SW480 (cell line): Measurements from ENCODE around the gene VDAC1.
"Not testable (repeated sequence)": the region's sequence is repeated elsewhere in the genome, so short reads cannot be mapped to it uniquely, and the experiment has no call there.

ENCODE experiments used
- DNase-seq: peaks from one replicate; pipeline ENCODE4 v3.0.0-alpha.2; 2016; ENCODE audit warnings: low spot score

VDAC1 gene

DNA sequence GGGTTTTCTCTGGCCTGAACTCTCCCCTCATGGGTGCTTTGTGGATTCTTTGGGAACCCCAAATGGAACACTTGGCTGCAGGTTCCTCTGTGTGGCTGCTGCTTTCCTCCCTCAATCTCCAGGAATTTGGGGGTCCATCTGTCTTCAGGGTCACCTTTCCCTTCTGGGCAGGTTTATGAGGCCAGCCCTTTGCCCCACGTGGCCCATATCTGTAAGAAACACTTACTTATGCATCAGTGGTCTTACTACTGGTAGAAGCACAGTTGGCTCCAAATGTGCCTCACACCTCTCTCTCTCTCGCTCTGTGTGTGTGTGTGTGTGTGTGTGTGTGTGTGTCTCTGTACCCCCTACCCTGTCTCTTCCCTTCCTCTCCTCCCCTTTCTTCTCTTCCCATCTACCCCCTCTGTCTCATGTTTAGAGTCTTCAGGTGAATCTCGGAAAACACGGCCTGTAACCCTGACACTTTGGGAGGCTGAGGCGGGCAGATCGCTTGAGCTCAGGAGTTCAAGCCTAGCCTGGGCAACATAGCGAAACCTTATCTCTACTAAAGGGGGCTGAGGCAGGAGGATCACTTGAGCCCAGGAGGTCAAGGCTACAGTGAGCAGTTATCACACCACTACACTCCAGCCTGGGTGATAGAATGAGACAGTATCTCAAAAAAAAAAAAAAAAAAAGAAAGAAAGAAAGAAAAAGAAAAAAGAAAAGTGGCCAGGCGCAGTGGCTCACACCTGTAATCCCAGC is 63.1 kb downstream of the VDAC1 start:
- DNase-seq, result no peak

DNA sequence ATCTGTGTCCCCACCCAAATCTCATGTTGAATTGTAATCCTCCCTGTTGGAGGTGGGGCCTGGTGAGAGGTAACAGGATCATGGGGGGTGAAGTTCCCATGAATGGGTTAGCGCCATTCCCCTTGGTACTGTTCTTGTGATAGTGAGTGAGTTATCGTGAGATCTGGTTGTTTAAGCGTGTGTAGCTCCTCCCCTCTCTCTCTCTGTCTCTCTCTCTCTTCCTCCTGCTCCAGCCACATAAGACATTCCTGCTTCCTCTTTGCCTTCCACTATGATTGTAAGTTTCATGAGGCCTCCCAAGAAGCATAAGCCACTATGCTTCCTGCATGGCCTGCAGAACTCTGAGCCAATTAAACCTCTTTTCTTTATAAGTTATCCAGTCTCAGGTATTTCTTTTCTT is 65.1 kb downstream of the VDAC1 start:
- no peak for DNase-seq

DNA sequence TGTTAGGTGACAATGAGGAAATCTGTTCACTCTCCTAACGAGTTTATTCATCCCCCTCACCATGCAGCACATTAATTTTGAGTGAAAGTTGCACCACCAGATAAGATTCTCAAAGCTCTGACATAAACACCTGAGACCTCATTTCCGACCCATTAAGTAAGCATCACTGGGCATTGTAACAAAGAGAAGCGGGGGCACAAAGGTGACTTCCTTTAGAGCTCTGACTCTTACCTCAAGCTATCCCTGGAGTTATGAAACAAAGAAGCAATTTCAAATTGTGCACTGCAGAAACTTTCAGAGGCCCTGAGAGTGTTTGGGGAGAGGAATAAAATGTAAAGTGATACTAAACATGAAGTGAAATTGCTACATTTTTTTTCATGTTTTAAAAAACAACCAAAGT is 65.8 kb downstream of the VDAC1 start:
- no peak for DNase-seq

DNA sequence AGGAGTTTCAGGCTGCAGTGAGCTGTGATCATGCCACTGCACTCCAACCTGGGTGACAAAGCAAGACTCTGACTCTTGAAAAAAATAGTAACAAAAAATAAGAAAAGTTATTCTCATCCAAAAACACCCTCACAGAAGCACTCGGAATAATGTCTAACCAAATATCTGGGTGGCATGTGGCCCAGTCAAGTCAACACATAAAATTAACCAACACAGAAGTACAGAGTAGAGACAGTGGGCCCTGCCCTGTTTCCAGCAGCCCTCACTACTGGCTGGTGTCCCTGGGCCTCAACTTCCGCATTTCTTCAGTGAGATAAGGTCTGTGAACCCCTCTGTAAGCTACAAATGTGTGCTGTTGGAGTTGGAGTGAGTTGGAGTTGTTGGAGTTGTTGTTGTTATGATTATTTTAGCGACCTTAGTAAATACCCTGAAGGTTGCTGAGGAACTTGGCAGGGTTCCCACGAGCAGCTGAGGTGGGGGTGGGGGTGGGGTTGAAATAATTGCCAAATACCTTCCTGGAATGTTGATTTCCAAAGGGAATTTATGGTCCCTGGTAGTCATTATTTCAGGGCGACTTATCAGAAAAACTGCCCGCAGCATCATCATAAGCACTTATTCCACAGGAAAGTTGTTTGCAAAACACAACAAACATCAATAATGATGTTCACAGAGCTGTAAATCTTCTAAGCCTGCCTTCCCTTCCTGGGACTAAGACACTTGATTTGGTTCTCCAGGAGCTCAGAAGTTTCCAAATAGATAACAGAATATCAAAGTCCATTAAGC is 66.5 kb downstream of the VDAC1 start:
- DNase-seq, result no peak

DNA sequence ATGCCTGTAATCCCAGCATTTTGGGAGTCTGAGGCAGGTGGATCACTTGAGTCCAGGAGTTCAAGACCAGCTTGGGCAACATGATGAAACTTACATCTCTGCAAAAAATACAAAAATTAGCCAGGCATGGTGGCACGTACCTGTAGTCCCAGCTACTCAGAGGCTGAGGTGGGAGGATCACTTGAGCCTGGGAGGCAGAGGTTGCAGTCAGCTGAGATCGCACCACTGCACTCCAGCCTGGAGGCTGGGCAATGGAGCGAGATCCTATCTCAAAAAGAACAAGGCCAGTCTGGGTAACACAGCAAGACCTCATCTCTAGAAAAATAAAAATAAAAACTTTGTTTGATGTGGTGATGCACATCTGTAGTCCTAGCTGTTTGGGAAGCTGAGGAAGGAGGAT is 67.1 kb downstream of the VDAC1 start:
- DNase-seq, result not testable (repeated sequence)

DNA sequence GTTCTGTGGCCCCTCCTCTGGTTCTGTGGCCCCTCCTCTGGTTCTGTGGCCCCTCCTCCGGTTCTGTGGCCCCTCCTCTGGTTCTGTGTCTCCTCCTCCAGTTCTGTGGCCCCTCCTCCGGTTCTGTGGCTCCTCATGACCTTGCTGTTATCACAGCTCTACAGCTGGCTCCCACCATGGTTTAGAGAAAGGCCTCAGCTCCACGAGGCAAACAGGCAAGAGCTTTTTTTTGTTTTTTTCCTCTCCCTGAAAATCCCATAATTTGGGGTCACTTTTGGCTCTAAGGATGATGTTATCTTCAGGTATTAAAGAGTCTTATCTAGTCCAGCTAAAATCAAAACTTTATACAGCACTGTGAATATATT is 68.1 kb downstream of the VDAC1 start:
- no peak for DNase-seq

DNA sequence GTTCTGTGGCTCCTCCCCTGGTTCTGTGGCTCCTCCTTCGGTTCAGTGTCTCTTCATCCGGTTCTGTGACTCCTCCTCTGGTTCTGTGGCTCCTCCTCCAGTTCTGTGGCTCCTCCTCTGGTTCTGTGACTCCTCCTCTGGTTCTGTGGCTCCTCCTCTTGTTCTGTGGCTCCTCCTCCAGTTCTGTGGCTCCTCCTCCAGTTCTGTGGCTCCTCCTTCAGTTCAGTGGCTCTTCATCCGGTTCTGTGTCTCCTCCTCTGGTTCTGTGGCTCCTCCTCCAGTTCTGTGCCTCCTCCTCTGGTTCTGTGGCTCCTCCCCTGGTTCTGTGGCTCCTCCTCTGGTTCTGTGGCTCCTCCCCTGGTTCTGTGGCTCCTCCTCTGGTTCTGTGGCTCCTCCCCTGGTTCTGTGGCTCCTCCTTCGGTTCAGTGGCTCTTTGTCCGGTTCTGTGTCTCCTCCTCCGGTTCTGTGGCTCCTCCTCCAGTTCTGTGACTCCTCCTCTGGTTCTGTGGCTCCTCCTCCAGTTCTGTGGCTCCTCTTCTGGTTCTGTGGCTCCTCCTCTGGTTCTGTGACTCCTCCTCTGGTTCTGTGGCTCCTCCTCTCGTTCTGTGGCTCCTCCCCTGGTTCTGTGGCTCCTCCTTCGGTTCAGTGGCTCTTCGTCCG is 68.7 kb downstream of the VDAC1 start:
- DNase-seq, result not testable (repeated sequence)

DNA sequence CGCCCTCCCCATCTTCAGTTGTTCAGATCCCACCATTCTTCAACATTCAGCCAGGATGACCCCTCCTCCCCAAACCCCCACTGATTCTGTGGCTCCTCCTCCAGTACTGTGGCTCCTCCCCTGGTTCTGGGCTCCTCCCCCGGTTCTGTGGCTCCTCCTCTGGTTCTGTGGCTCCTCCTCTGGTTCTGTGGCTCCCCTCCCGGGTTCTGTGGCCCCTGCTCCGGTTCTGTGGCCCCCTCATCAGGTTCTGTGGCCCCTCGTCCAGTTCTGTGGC is 69.2 kb downstream of the VDAC1 start:
- no peak for DNase-seq

DNA sequence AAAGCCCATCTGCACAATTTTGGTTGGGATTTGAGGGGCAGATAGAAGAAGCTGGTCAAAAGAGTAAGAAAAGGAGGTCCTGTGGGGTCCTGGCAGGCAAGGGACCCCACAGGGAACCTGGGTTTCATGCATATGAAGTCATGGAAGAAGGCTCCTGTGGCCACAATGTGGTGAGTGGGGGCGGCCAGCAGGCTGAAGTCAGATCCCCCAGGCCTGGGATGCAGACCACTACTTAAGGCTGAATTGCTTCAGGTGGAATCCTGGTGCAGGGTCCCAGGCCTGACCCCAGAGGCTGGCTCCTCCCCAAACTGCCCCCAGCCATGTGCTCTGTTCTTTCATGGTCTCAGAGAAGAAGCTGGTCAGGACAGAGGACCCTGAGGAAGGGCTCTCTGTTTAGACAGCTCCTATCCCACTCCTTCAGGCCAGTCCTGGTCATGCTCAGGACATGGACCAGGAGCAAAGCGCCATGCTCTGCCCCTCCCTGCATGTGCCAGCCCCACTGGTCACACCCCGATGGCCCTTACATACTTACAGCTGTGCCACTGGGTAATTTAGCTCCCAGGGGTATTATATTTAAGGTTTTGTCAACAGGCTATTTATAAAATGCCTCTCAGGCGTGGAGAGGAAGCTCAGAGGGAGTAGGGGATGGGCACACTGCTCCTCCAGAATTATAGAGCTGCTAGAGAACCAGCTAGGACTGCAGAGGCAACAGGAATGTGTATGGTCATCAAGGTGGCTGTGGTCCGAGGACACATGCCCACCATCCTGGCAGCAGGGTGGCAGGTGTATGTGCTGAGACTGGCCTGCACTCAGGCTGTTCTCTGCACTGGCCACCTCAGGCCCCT is 69.7 kb downstream of the VDAC1 start:
- no peak for DNase-seq

DNA sequence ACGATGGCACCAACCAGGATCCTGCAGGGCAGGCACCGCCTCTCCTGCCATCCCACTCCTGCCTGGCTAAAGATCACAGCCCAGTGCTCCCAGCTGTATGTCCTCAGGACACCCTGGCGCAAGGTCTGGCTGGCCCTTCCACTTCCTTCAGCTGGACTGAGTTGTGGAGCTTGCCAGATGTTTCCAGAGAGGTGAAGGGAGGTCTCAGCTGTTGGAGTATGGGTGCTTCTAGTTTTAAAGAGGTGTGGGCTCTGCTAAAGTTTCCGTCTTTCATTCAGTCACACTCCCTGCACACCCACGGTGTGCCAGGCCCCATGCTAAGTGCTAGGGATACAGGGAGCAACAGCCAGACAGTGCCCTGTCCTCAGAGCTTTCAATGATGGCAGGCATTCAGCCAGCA is 70.5 kb downstream of the VDAC1 start:
- no peak for DNase-seq

DNA sequence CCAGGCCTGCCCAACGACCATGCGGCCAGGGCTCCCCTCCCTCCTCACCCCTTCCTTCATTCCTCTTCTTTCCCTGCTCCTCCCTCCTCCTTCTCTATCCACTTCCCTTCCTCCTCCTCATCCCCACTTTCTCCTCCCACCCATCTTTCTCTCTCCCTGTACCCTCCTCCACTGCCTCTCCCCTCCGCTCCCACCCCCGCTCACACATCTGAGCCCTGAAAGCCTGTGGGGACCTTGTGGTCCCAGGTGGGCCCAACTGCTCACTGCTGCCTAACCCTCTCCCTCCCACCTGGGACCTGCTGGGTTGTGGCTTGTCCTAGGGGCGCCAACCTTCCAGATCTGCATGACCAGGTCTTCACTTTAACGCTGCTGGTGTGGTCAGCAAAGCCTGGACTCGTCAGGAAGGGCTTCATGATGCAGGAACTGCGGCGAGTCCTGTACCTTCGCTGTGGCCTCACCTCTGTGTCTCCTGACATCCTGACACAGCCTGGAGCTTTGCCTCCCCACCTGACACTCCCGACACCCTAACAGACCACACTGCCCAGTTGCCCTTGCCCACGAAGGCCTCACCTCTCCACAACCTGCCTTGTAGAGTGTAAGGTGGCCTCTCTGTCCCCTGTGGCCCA is 71.0 kb downstream of the VDAC1 start:
- no peak for DNase-seq

DNA sequence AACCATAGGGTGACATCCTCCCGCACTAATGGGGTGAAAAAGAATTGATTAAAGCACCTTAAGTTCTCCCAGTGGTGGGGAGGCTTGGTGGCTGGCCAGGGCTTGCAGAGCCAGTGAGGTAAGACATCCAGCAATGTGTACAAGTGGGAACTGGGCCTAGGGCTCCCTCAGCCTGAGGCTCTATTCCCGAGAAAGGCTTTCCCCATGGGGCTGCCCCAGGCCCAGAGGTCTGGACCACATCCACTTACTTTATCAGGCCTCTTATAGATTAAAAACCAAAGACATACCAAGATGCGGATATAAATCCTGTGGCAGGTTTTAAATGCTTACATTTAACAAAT is 71.6 kb downstream of the VDAC1 start:
- no peak for DNase-seq

DNA sequence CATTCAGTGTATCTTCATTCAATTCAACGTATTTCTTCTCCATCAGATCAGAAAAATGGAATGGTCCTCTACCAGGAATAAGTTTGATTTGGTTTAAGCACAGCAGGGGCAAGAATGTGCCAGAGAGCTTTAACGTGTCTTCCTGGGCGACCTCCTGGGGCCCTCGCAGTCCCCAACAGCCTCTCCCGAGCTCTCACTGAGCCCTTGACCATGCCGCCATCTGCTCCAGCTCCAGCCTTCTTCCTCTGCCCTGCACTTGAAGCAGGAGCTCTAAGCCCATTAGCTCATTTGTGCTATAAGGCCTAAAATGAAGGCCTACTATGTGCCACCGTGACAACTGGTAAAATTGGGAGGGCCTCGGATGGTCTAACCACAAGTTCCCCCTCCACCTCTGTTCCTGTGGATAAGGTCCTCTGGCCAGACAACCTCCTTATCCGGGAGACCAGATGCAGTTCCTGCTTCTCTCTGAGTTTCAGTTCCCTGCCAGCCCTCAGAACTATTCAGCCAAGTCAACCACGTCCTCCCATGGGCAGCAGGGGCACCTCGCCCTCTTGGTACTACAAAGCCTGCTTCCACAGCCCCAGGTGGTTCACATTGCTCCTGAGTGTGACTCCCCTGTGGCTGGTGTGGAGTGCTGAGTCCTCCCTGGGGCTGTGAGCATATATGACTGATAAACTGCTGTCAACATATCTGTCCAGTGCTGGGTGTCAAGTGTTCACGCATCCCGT is 72.2 kb downstream of the VDAC1 start:
- DNase-seq, result no peak

DNA sequence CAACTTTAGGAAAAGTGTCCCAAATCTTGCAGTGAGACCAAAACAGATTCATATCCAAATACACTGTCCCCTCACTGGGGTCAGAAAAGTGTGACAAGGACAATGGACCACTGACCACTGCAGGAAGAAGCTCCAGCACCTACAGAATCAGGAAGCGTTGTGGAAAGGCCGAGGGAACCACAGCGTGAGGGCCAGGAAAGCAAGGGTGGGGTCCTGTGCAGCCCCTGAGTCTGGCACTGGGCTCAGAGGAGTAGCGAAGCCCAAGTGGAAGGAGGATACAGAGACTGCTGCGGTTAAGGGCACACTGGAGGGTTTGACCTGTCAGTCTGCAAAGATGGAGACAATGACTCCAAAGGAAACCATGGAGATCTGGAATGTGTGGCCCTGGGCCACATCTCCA is 73.2 kb downstream of the VDAC1 start:
- DNase-seq, result no peak

DNA sequence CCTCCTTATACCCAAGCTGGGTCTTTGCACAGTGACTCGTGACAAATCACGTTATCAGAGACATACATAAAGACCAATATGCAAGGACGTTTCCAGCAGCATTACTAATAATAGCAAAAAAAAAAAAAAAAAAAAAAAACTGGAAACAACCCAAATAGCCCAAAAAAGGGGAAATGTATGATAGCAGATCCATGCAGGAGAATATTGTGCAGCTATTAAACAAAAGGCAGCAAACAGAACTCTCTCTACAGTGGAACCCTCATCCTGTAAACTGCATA is 74.0 kb downstream of the VDAC1 start:
- no peak for DNase-seq

DNA sequence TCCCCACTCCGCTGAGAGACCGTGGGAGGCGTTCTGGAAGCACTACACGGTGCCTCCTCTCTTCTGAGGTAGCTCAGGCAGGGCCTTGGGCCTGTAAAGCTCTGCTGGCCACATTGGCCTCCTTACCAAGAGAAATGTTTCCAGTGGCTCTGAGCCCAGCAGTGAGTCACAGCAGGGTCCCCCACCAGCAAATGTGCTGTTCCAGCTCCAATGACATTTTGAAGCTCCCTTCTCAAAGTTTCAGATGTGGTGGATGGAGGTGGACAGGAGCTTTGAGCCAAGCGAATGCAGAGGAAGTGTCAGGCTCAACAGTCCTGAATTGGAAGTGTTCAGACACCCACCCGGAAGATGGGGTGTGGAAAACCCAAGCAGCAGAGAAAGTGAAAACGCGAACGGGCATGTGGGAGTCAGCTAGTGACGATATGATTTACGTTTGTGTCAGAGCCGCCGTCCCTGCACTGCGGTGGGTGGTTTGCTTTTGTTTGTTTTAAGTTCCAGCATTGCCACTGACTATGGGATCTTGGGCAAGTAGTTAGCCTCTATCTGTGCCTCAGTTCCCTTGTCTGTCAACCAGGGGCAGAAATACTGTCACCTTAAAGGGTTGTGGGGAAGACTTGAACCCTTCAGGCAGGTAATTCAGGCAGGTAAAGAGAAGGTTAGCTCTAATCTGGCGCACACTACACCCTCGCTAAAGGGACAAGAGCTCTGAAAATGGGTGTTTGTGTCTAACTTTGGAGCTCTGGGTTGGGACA is 74.5 kb downstream of the VDAC1 start:
- no peak for DNase-seq

DNA sequence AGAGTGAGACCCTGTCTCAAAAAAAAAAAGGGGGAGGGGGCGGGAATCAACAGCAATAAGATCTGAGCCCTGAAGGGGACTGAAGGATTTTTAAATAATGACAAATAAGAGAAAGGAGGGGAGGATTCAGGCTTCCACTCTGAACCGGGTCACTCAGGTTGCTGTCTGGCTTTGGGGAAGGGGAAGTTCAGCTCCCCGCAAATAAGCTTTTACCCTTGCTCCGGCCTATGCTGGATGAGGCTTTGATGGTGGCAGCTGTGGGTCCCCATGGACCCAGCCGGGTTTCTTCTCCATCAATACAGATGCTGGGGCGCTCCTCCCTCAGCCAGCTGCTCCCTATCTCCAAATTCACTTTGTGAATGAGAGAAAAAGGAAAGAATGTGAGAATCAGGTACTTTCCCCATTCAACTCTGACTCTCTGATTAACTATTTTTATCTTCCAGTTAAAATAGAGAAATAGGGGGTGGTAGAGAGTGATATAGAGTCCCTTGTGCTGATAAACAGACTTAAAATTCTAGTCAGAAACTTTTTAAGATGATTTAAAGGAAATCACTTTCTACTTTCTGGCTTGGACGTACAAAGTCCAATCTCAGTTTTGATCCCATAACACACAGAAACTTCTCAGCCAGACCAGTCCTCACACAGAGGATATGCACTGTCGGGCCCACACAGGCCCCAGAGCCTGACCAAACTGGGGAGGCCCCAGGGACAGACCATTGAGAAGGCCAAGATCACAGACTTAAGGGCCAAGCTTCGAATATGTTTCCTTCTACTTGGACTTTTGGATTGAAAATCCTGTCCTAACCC is 76.0 kb downstream of the VDAC1 start:
- DNase-seq, result no peak

DNA sequence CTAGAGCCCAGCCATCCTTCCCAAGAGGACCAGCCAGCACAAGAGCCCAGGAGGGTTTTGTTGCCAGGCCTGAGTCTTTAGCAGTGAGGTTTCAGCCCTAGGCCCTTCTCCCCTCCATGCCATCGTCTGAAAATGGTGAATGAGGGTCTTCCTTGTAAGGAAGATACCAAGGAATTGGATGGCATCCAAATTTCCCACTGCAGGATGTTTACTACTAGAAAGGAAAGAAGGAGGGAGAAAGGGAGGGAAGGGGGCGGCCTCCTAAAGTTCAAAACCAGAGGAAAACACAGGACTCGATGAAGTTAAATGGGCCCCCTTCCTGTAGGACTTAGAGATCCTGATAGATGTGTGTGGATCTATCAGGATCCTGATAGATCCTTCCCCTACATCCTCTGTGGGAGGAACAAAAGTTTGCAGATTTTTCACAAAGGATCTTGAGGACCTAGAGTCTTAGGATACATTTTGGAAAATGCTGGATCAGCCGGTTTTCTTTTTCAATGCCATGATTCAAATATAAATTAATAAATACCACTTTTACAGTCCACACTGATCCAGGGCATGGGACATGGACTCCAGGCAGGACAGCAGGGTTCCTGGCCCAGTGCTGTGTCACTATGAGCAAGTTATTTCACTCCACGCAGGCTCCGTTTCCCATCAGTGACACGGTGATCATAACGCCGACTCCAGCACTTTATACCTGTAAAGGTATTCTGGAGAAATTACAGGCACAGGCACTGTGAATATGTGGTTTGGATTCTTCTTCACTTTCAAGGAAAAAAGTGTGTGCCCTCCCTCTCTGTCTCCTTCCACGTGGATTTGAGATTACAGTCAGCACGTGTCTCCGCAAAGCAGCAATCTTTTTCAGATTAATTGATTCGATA is 77.2 kb downstream of the VDAC1 start:
- no peak for DNase-seq
